HepG2 (cell line): ENCODE measurements around the gene PTGR1.

Experiments
- BHLHE40 ChIP-seq: IDR thresholded peaks from 2 replicates; pipeline ENCODE4 v1.6.1; 2011; ENCODE audit warnings: low read length, improper control_type of control experiment
- MXI1 ChIP-seq: IDR thresholded peaks from 3 replicates; pipeline ENCODE4 v1.6.1; 2012; ENCODE audit warnings: low read depth, low read length, inconsistent platforms, borderline replicate concordance
- POLR2A ChIP-seq, 2 experiments: IDR thresholded peaks; 2 replicates each; pipeline ENCODE4 v1.6.1; 2011; ENCODE audit warnings: low read depth in 2 of 2, low read length in 2 of 2, mild to moderate bottlenecking in 1 of 2, moderate library complexity in 1 of 2; ENCODE audit not compliant: insufficient read depth in 1 of 2
- TF ChIP-seq, protein P1 (sequence below): sonication (generic); formaldehyde crosslinking; IDR thresholded peaks from 2 replicates; pipeline ENCODE4 v1.4.0; 2020; ENCODE audit warnings: missing genetic modification reagents
- TF ChIP-seq, protein P2 (sequence below): sonication (generic); formaldehyde crosslinking; IDR thresholded peaks from 2 replicates; pipeline ENCODE4 v1.5.0; 2020; ENCODE audit warnings: mild to moderate bottlenecking, missing genetic modification reagents, moderate library complexity

DNA sequence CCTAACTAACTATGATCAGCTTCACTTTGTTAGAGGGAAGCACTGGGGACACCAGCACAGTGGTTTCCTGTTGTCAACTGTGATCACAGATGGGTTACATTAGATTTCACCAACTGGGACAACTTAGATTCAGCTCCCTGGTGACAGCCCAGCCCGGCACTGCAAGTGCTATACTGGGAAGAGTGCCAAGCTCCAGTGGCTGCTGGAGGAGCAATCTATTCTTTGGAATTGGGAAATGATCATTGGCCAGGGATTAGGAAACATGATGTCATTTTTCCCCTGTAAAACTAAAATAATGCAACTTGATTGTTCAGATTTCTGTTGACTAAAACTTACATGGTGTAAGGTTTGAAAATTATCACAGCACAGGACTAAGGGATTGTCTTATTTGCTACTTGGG is 33.2 kb downstream of the PTGR1 start:
- no peak for TF ChIP-seq MXI1
- no peak for TF ChIP-seq BHLHE40
- TF ChIP-seq, protein P1, sequence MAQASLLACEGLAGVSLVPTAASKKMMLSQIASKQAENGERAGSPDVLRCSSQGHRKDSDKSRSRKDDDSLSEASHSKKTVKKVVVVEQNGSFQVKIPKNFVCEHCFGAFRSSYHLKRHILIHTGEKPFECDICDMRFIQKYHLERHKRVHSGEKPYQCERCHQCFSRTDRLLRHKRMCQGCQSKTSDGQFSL (CRISPR knock-in tag): no peak
- no peak for TF ChIP-seq POLR2A (IDR thresholded peaks at IDR 0.05; ENCODE audit: insufficient read depth in 1 of 2, low read depth in 2 of 2, low read length in 2 of 2)
- TF ChIP-seq, protein P2, sequence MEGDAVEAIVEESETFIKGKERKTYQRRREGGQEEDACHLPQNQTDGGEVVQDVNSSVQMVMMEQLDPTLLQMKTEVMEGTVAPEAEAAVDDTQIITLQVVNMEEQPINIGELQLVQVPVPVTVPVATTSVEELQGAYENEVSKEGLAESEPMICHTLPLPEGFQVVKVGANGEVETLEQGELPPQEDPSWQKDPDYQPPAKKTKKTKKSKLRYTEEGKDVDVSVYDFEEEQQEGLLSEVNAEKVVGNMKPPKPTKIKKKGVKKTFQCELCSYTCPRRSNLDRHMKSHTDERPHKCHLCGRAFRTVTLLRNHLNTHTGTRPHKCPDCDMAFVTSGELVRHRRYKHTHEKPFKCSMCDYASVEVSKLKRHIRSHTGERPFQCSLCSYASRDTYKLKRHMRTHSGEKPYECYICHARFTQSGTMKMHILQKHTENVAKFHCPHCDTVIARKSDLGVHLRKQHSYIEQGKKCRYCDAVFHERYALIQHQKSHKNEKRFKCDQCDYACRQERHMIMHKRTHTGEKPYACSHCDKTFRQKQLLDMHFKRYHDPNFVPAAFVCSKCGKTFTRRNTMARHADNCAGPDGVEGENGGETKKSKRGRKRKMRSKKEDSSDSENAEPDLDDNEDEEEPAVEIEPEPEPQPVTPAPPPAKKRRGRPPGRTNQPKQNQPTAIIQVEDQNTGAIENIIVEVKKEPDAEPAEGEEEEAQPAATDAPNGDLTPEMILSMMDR (CRISPR knock-in tag): no peak
